SK-N-SH (cell line): ENCODE measurements around the gene TIGAR.

Source experiments
- EZH2phosphoT487 ChIP-seq: fragments of 200-600 bp; sonication (generic); IDR thresholded peaks from 2 replicates; pipeline ENCODE4 v1.6.1; 2017; ENCODE audit warnings: low read depth, mixed run types, mild to moderate bottlenecking, antibody characterized with exemption, moderate library complexity, borderline replicate concordance
- FOXJ3 ChIP-seq: sonication (generic); formaldehyde crosslinking; IDR thresholded peaks from 2 replicates; pipeline ENCODE4 v1.5.1; 2020; ENCODE audit warnings: mild to moderate bottlenecking, missing genetic modification reagents
- GATA2 ChIP-seq: sonication (generic); formaldehyde crosslinking; IDR thresholded peaks from 2 replicates; pipeline ENCODE4 v1.5.0; 2020; ENCODE audit warnings: mild to moderate bottlenecking, missing genetic modification reagents
- SIN3A ChIP-seq: IDR thresholded peaks from 2 replicates; pipeline ENCODE4 v1.6.1; 2012; ENCODE audit warnings: low read depth, mild to moderate bottlenecking, low read length, moderate library complexity, borderline replicate concordance
- TAF1 ChIP-seq: IDR thresholded peaks from 2 replicates; pipeline ENCODE4 v1.6.1; 2012; ENCODE audit warnings: low read depth, mild to moderate bottlenecking, low read length, moderate library complexity, borderline replicate concordance
- TF ChIP-seq, protein P1 (sequence below): IDR thresholded peaks from 2 replicates; pipeline ENCODE4 v1.6.1; 2012; ENCODE audit warnings: mild to moderate bottlenecking, low read depth, low read length, moderate library complexity
- TF ChIP-seq, protein P2 (sequence below): fragments of 200-600 bp; sonication (generic); IDR thresholded peaks from 2 replicates; pipeline ENCODE4 v1.6.1; 2017; ENCODE audit warnings: antibody characterized with exemption, mild to moderate bottlenecking, moderate library complexity
- TF ChIP-seq, protein P3 (sequence below): IDR thresholded peaks from 2 replicates; pipeline ENCODE4 v1.4.0; 2012; ENCODE audit warnings: low read depth, borderline replicate concordance

DNA sequence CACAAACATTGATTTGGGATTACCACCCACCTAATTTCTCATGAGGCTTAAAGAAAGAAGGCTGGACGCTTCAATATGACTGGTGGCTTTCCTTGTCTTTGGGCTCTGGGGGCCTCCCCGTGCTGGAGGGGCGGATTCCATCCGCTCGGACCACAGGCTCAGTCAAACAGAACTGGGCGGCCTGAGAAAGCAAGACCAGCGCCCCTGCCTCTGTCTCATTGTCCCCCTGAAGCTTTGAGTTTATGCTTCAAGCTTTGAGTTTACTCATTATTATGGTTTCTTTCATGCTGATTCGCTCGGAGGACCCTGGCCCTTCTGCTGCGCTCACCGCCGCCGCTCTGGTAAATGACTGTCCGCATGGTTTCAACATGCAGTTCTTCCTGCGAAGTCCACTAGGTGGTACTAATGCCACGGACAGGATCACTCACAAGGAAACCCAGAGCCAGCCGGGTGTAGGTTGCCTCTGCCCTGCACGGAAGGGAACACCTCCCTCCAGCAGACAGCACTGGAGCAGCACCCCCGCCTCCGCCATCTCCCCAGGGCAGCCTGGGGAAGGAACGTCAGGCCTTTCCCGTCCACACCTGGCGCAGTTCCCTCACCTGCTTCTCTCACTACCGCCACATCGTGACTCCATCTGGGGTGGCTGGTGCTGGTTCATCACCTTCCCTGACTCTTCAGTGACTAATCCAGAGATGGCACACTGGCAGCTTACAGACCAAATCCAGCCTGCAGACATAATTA is 13.2 kb upstream of the TIGAR start:
- TF ChIP-seq SIN3A (no peak), FOXJ3 (CRISPR knock-in tag) (no peak), TAF1 (no peak), GATA2 (CRISPR knock-in tag) (no peak), EZH2phosphoT487 (no peak)
- TF ChIP-seq, protein P1, sequence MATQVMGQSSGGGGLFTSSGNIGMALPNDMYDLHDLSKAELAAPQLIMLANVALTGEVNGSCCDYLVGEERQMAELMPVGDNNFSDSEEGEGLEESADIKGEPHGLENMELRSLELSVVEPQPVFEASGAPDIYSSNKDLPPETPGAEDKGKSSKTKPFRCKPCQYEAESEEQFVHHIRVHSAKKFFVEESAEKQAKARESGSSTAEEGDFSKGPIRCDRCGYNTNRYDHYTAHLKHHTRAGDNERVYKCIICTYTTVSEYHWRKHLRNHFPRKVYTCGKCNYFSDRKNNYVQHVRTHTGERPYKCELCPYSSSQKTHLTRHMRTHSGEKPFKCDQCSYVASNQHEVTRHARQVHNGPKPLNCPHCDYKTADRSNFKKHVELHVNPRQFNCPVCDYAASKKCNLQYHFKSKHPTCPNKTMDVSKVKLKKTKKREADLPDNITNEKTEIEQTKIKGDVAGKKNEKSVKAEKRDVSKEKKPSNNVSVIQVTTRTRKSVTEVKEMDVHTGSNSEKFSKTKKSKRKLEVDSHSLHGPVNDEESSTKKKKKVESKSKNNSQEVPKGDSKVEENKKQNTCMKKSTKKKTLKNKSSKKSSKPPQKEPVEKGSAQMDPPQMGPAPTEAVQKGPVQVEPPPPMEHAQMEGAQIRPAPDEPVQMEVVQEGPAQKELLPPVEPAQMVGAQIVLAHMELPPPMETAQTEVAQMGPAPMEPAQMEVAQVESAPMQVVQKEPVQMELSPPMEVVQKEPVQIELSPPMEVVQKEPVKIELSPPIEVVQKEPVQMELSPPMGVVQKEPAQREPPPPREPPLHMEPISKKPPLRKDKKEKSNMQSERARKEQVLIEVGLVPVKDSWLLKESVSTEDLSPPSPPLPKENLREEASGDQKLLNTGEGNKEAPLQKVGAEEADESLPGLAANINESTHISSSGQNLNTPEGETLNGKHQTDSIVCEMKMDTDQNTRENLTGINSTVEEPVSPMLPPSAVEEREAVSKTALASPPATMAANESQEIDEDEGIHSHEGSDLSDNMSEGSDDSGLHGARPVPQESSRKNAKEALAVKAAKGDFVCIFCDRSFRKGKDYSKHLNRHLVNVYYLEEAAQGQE, result no peak
- TF ChIP-seq, protein P2, sequence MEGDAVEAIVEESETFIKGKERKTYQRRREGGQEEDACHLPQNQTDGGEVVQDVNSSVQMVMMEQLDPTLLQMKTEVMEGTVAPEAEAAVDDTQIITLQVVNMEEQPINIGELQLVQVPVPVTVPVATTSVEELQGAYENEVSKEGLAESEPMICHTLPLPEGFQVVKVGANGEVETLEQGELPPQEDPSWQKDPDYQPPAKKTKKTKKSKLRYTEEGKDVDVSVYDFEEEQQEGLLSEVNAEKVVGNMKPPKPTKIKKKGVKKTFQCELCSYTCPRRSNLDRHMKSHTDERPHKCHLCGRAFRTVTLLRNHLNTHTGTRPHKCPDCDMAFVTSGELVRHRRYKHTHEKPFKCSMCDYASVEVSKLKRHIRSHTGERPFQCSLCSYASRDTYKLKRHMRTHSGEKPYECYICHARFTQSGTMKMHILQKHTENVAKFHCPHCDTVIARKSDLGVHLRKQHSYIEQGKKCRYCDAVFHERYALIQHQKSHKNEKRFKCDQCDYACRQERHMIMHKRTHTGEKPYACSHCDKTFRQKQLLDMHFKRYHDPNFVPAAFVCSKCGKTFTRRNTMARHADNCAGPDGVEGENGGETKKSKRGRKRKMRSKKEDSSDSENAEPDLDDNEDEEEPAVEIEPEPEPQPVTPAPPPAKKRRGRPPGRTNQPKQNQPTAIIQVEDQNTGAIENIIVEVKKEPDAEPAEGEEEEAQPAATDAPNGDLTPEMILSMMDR, result peak; percentile 66
- TF ChIP-seq, protein P3, sequence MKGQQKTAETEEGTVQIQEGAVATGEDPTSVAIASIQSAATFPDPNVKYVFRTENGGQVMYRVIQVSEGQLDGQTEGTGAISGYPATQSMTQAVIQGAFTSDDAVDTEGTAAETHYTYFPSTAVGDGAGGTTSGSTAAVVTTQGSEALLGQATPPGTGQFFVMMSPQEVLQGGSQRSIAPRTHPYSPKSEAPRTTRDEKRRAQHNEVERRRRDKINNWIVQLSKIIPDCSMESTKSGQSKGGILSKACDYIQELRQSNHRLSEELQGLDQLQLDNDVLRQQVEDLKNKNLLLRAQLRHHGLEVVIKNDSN, result no peak
